HPDE6-E6E7 (cell line): ENCODE measurements around the gene RAB6A.

ENCODE experiments used
- DNase-seq: peaks from one replicate; pipeline ENCODE4 v3.0.0; 2011; ENCODE audit warnings: missing footprints; ENCODE audit errors: extremely low spot score

Gene RAB6A

GRCh38 chr11:73653996-73654395 lies 106.9 kb downstream of the RAB6A start:
- no peak for DNase-seq

GRCh38 chr11:73652856-73653559 lies 107.9 kb downstream of the RAB6A start:
- no peak for DNase-seq

- DNase-seq = no peak
Observed at GRCh38 chr11:73652046-73652730, 108.7 kb downstream of the RAB6A start.

DNA sequence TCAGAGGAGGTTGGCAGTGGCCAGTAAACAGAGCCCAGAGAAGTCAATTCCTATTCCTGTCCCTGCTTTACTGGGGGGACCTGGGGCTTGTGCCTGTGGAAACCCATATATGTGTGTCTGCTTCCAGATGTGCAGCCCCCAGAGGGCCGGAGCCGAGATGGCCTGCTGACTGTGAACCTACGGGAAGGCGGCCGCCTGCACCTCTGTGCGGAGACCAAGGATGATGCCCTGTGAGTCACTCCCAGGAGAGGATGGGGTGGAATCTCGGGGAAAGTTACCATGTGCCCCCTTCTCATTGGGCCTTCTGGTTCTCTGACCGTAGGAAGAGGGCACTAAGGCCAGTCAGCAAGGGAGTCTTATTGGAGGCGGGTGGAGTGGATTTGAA lies 109.2 kb downstream of the RAB6A start:
- DNase-seq = no peak

- DNase-seq = no peak
Observed at GRCh38 chr11:73651252-73651651, 109.6 kb downstream of the RAB6A start.

GRCh38 chr11:73650400-73650799 lies 110.5 kb downstream of the RAB6A start:
- DNase-seq = no peak

DNA sequence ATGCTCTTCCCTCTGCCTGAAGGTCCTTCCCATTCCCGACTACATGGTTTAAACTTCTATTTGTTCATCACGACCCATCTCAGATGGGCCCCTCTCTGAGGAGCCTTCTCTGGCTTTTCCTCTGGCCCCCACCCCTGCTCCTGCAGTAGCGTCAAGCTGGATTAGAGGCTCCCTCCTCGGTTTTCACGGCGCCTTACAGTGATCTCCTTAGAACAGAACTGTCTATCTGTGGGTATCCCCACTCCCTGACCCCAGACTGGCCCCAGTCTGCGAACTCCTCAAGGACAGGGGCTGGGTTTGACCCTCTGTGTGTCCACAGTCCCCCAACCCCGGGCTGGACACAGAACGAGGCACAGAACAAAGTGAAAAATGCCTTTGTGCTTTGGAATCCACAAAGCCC lies 111.7 kb downstream of the RAB6A start:
- no peak for DNase-seq

DNA sequence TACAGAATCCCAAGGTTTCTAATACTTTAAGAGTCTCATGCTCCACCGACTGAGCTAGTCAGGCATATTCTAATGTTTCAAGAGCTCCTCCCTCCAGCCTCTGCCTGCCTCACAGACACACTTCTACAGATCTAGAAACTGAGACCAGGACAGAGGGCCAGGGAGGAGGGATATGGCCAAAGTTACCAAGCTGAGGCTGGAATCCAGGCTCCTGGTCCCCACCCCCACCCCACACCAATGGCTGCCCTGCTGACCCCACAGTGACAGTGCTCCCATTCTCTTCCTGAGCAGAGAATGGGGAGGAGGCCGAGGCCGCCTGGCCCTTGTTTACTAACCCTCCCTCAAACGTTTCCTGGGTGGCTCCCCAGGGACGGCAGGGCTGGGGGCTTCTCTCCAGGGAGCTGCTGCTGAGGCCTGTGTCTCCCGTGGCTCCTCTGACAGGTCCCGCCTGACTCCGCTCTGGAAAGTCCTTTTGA lies 112.3 kb downstream of the RAB6A start:
- DNase-seq = no peak

- no peak for DNase-seq
Observed at GRCh38 chr11:73648121-73648520, 112.8 kb downstream of the RAB6A start.

DNA sequence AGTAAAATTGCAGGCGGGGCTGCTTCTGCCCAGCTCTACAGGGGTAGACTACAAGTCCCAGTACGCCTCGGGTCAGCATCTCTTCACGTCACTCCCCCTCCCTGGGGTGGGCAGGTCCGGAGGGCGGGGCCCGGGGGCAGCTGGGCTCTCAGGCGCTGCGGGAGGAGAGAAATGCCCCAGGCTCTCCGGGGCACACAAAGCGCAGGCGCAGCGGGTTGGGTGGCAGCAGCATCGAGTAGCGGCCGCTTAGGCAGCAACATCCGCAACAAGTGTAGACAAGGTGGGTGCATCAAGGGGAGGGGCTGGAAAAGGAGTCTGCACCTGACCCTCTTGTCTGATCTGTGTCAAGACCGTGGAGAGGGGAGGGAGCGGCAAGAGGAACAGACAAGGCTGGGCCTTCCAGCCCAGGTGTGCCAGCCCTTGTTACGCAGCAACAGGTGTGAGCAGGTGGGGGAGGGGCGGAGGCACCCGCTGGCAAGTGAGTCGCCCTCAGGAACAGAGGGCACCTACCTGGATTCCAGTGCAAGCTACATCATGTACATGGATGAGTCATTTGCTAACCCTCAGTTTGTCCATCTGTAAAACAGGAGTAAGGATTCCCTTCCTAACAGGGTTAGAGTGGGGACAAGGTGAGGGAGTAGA lies 113.3 kb downstream of the RAB6A start:
- peak; percentile 82 for DNase-seq

- no peak for DNase-seq
Observed at GRCh38 chr11:73645972-73646631, 114.8 kb downstream of the RAB6A start, which contains the start of gene PLEKHB1. Gene PLEKHB1, plus strand, starts transcription at chr11:73646581. Its CDS starts 28 bp downstream, at chr11:73646609.

DNA sequence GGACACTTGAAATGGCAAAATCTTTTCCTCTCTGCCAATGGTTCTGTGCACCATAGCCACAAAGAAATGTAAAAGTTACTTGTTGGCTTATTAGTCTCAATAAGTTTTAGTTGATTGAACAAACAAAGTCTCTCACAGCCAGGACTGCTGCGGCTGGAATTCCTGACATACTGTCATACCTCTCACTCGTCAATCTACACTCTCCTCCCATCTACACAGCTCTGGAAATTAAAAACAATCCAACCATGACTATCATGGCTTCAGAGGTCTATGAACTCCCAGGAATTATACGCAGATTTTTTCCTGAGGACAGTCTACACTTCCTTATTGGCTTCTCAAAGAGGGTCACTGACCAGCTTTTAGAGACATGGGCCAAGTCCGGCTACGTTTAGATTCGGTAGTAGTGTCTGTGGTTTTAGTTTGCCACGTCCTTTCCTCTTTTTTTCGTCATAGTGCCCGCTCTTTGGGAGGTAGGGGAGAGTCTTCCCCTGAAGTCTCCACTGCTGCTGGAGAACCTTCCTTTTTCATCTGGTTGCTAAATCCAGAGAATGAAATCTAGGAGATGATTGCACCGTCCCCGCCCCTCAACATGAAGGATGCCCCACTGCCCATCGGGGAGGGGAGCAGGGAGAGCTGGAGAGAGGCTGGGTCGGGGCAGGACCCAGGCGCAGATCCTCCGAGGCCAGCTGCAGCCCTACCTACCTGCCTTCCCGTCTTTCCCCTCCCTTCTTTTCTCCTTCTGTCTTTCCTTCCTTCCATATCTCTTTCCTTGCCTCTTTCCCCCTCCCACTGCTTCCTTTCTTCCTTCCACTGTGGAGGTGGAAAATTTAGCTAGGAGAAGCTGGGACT lies 115.5 kb downstream of the RAB6A start:
- DNase-seq = no peak

GRCh38 chr11:73641668-73642067 lies 119.2 kb downstream of the RAB6A start:
- no peak for DNase-seq

DNA sequence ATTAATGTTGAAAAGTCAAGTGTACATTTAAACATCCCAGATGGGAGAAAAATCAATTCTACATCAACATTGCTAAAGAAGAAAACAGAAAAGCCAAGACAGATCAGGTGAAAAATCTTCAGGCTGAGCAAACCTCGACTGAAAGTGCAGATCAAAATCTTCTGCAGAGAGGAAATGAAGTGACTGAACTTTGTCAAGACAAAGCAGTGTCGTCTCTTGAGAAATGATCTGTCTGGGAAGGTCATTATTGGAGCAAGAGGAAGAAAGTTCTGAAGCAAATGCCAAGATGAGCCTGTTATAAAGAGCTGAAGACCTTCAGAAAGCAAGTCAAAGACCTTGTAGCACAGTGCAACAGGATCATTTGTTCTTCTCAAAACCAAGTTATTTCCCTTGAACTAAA lies 120.3 kb downstream of the RAB6A start:
- no peak for DNase-seq

- DNase-seq = no peak
Observed at GRCh38 chr11:73637012-73637411, 123.9 kb downstream of the RAB6A start.

GRCh38 chr11:73636249-73636648 lies 124.6 kb downstream of the RAB6A start:
- no peak for DNase-seq

- DNase-seq = no peak
Observed at GRCh38 chr11:73635721-73636120, 125.2 kb downstream of the RAB6A start.

DNA sequence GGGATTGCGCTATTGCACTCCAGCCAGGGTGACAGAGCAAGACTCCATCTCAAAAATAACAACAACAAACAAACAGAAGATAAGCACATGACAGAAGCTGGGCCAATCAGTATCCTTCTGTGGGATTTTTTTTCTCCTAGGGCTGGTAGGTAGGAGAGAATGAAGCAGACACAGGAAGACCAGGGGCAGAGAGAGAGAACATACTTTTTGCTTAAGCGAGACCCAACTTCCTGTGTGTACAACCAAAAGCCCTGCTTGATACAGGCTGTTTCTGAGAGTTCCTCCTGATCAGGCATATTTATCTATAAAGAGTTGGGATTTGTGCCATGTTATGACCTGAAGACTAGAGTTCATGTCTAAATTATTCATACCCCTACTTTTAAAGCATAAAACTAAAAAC lies 126.9 kb downstream of the RAB6A start:
- DNase-seq = no peak

DNA sequence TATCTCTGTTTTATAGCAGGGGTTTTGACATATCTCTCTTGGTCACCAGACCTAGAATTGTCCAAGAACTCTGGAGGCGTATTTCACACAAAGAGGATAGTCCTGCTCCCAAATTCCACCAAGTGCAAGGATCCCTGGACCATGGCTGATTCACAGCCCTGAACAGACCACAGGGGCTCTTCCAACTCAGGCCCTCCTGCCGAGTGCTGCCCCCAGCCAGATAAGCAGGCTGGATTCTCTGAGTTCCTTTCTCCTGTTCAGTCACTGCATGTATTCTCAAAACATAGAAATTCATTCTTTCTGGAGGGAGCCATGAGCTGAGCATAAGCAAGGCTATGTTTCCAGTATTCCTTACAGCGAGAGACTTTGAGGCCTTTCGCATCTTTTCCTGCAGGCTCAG lies 127.9 kb downstream of the RAB6A start:
- DNase-seq = no peak

DNA sequence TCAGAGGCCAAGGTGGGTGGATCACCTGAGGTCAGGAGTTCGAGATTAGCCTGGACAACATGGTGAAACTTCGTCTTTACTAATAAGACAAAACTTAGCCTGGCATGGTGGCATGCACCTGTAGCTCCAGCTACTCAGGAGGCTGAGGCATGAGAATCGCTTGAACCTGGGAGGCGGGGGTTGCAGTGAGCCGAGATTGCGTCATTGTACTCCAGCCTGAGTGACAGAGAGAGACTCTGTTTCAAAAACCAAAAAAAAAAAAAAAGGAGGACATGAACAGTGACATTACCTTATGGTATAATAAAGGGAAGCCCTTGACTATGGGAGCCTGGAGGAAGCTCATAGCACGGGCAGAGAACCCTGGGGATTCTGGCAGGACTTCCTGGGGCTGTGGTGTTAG lies 131.0 kb downstream of the RAB6A start:
- DNase-seq = no peak

DNA sequence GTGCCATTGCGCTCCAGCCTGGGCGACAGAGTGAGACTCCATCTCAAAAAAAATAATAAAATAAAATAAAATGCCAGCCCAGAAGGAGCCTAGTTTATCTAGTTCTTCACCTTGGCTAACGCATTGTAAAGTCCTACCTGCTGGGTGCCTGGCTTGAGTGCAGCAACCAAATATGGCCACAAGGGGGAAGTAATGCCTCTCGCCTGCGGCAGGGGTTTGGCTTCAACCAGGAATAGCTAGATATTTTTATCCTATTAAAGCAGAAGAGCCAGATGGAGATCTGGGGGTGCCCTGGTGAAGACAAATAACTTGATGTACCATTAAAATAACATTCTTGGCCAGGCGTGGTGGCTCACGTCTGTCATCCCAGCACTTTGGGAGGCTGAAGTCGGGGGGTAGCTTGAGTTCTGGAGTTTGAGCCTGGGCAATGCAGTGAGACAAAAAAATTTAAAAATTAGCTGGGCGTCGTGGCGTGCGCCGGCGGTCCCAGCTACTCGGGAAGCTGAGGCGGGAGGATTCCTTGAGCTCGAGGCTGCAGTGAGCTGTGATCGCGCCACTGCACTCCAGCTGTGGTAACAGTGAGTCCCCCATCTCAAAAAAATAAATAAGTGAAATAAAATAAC lies 135.1 kb downstream of the RAB6A start:
- peak; percentile 89 for DNase-seq
